ENCODE data around the gene MPP2. TPM values are rescaled to one million over a fixed set of nuclear protein-coding genes. Genes with fewer than 3 reads are reported as not detected.
A peak's percentile ranks its signal among the peaks of the same experiment; 100 is the strongest.

The MPP2 gene
- total and polyA plus RNA-seq, 9 of the 15 experiments (the other 6 are each of a cell fraction or from before 2014, with no cell fraction given): 0.04 to 1.0 (median 0.24) TPM

- peaks cover 4 to 17% of the 10 kb centered on the region in 2 experiments; a peak in 3 of 5 replicates for H3K27me3 ChIP-seq (ENCODE audit: control insufficient read depth in 2 of 2, insufficient read depth in 2 of 2, low read length in 2 of 2)
- H3K4me2 ChIP-seq (ENCODE audit: insufficient read depth, low read length): no peak overlapping the region
- no peak overlapping the region for H2AFZ ChIP-seq (ENCODE audit: low read depth, low read length)
- no peak overlapping the region for H3K4me3 ChIP-seq
- H3K79me2 ChIP-seq (ENCODE audit: control insufficient read depth, insufficient read depth, low read length): no peaks in the 10 kb centered on the region
- WGBS (ENCODE audit: insufficient coverage, low coverage, missing lambda C conversion rate): 17% methylated on average over 9 of the region's 12 CpGs
- DNase-seq (ENCODE audit: extremely low read depth in 1 of 4, low spot score in 3 of 4) (no peak), ATAC-seq (no peak), FAIRE-seq (no peak)
- no TSS peak for BruUV-seq (replicated peaks)
- TF ChIP-seq ETS2 (tag; IDR thresholded peaks at IDR 0.05; ENCODE audit: borderline replicate concordance, poor library complexity, severe bottlenecking) (no peak), MAFF (IDR thresholded peaks at IDR 0.05; ENCODE audit: low read length) (no peak)
- in situ Hi-C loops (cut with MboI): no loop called here
- H3K9me3 ChIP-seq (replicated peaks; ENCODE audit: control insufficient read depth, insufficient read depth, low read depth, low read length): no peaks in the 10 kb centered on the region
- peaks cover 0 to 33% of the 10 kb centered on the region in 2 experiments; a peak in 3 of 5 replicates for H3K4me1 ChIP-seq (replicated peaks in 1 of 2; ENCODE audit: control insufficient read depth in 2 of 2, insufficient read depth in 2 of 2, low read length in 2 of 2)
- CTCF ChIA-PET (ENCODE audit: low intra/inter-chr PET ratio): no interaction called here
- no peaks in the 10 kb centered on the region for H3K9me1 ChIP-seq (ENCODE audit: control insufficient read depth, insufficient read depth, low read length)
- POLR2A ChIA-PET: interaction anchor here (0.5 to 0.9 kb wide), 5 partner anchors 27 to 290 kb away, joined by 3 to 5 read pairs (median 3); no protein-coding TSS in a partner anchor
- H3K36me3 ChIP-seq (ENCODE audit: control insufficient read depth, insufficient read depth, low read length): no peaks in the 10 kb centered on the region
- H4K20me1 ChIP-seq (replicated peaks; ENCODE audit: control insufficient read depth, insufficient read depth, low read length): no peaks in the 10 kb centered on the region; the same call in 1 of the 2 replicates
- intact Hi-C loops (cut with micrococcal nuclease): no loop called here
- no peak overlapping the region for H3K9ac ChIP-seq (ENCODE audit: insufficient read depth in 1 of 2, low read depth in 2 of 2, low read length in 2 of 2)
- H3K27ac ChIP-seq (ENCODE audit: extremely low read depth, low read depth, low read length): no peak overlapping the region
These were observed 26.2 kb downstream of the MPP2 start for GRCh38 chr17:43881181-43881580.

GRCh38 chr17:43880420-43880991 is 26.8 kb downstream of the MPP2 start:
- Histone ChIP-seq H3K9me1 (ENCODE audit: control insufficient read depth, insufficient read depth, low read length) (no peaks in the 10 kb centered on the region), H3K36me3 (ENCODE audit: control insufficient read depth, insufficient read depth, low read length) (no peaks in the 10 kb centered on the region), H3K4me2 (ENCODE audit: insufficient read depth, low read length) (peak overlapping the region; percentile 46; the same call in 1 of the 2 replicates), H3K4me3 (no peak overlapping the region), H3K27me3 (ENCODE audit: control insufficient read depth in 2 of 2, insufficient read depth in 2 of 2, low read length in 2 of 2) (peaks cover 4 to 17% of the 10 kb centered on the region in 2 experiments; a peak in 3 of 5 replicates), H3K79me2 (ENCODE audit: control insufficient read depth, insufficient read depth, low read length) (no peaks in the 10 kb centered on the region), H4K20me1 (replicated peaks; ENCODE audit: control insufficient read depth, insufficient read depth, low read length) (no peaks in the 10 kb centered on the region; the same call in 1 of the 2 replicates), H3K9ac (ENCODE audit: insufficient read depth in 1 of 2, low read depth in 2 of 2, low read length in 2 of 2) (no peak overlapping the region), H3K9me3 (replicated peaks; ENCODE audit: control insufficient read depth, insufficient read depth, low read depth, low read length) (no peaks in the 10 kb centered on the region), H3K27ac (ENCODE audit: extremely low read depth, low read depth, low read length) (no peak overlapping the region), H3K4me1 (replicated peaks in 1 of 2; ENCODE audit: control insufficient read depth in 2 of 2, insufficient read depth in 2 of 2, low read length in 2 of 2) (peaks cover 0 to 33% of the 10 kb centered on the region in 2 experiments; a peak in 3 of 5 replicates), H2AFZ (ENCODE audit: low read depth, low read length) (peak overlapping the region; percentile 68; the same call in 1 of the 2 replicates)
- WGBS (ENCODE audit: insufficient coverage, low coverage, missing lambda C conversion rate): 17% methylated on average over 19 of the region's 20 CpGs
- in situ Hi-C loops (cut with MboI) (no loop called here), intact Hi-C loops (cut with micrococcal nuclease) (no loop called here)
- peak; percentile 72 to 79 (median 76) for DNase-seq (ENCODE audit: extremely low read depth in 1 of 4, low spot score in 3 of 4)
- FAIRE-seq: peak; percentile 78
- BruUV-seq (replicated peaks): no TSS peak
- ChIA-PET CTCF (ENCODE audit: low intra/inter-chr PET ratio) (interaction anchor here (0.6 to 1.4 kb wide), 2 partner anchors 45 to 330 kb away, joined by 3 read pairs; no protein-coding TSS in a partner anchor), POLR2A (interaction anchor here (0.5 to 0.7 kb wide), 5 partner anchors 46 to 291 kb away, joined by 3 to 5 read pairs (median 4); no protein-coding TSS in a partner anchor)
- peak; percentile 75 for ATAC-seq
- no peak for TF ChIP-seq FOS (IDR thresholded peaks at IDR 0.05; ENCODE audit: extremely low read depth, insufficient read length)
- TF ChIP-seq DACH1 (IDR thresholded peaks at IDR 0.05; ENCODE audit: partially characterized antibody): peak; percentile 14
- TF ChIP-seq STAT5B (CRISPR knock-in tag; IDR thresholded peaks at IDR 0.05): no peak
- TF ChIP-seq, protein P1, sequence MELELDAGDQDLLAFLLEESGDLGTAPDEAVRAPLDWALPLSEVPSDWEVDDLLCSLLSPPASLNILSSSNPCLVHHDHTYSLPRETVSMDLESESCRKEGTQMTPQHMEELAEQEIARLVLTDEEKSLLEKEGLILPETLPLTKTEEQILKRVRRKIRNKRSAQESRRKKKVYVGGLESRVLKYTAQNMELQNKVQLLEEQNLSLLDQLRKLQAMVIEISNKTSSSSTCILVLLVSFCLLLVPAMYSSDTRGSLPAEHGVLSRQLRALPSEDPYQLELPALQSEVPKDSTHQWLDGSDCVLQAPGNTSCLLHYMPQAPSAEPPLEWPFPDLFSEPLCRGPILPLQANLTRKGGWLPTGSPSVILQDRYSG (tag; conservative IDR thresholded peaks at IDR 0.05; ENCODE audit: low read depth): no peak
- no peak for TF ChIP-seq MCM5 (IDR thresholded peaks at IDR 0.05; ENCODE audit: low read depth)
- 0 out of 2 replicates have a peak, but pooled peaks have one; percentile 12 for TF ChIP-seq SMC3 (conservative IDR thresholded peaks at IDR 0.05; ENCODE audit: insufficient read depth, low read depth, low read length)
- no peak for TF ChIP-seq ZBTB34 (CRISPR knock-in tag; IDR thresholded peaks at IDR 0.05)
- TF ChIP-seq, protein P2, sequence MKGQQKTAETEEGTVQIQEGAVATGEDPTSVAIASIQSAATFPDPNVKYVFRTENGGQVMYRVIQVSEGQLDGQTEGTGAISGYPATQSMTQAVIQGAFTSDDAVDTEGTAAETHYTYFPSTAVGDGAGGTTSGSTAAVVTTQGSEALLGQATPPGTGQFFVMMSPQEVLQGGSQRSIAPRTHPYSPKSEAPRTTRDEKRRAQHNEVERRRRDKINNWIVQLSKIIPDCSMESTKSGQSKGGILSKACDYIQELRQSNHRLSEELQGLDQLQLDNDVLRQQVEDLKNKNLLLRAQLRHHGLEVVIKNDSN (CRISPR knock-in tag; IDR thresholded peaks at IDR 0.05): 0 out of 2 replicates have a peak, but pooled peaks have one; percentile 16
- no peak for TF ChIP-seq ZNF583 (CRISPR knock-in tag; IDR thresholded peaks at IDR 0.05)
- TF ChIP-seq NFIC (IDR thresholded peaks at IDR 0.05): peak; percentile 73
- no peak for TF ChIP-seq ZBED1 (IDR thresholded peaks at IDR 0.05)

All from K562 (cell line).